SU-DHL-6 (cell line): ENCODE measurements around the gene ATP1B2.

Experiments
- EZH2phosphoT487 ChIP-seq: fragments of 200-600 bp; sonication (generic), shearing (Covaris generic); conservative IDR thresholded peaks from 2 replicates; pipeline ENCODE4 v1.6.1; 2018; ENCODE audit warnings: mild to moderate bottlenecking, antibody characterized with exemption, low read length, moderate library complexity, mixed read lengths
- TF ChIP-seq, protein P1 (sequence below): fragments of 200-600 bp; sonication (generic); IDR thresholded peaks from one replicate; pipeline ENCODE4 v1.5.1; 2017; ENCODE audit warnings: antibody characterized with exemption, mild to moderate bottlenecking, low read length, moderate library complexity; ENCODE audit not compliant: insufficient read depth, poor library complexity, severe bottlenecking

DNA sequence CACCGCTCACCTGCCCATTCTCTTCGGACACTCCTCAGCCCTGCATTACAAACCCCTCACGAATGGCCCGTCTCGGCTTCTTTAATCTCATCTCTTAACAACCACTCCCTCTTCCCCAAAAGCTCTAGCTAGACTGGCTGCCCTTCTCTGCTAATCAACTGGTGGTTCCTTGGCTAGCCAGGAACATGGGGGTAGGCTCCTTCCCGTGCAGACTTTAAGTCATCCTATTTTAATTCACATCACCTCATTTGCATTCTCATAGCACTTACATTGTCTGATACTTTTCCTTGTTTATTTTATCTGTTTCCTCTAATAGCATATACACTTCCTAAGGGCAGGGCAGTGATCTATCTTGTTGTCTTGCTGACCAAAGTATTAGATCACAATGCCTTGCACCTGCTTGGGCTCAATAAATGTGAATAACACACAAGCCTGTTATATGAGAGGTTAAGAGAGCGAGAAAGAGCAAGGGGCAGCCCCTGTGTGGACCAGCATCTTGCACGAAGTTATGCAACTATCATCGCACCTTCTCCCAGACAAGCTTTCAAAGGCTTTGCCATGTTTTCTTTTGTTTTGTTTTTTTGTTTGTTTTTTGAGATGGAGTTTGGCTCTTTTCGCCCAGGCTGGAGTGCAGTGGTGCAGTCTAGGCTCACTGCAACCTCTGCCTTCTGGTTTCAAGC, 26.8 kb downstream of the ATP1B2 start:
- TF ChIP-seq, protein P1, sequence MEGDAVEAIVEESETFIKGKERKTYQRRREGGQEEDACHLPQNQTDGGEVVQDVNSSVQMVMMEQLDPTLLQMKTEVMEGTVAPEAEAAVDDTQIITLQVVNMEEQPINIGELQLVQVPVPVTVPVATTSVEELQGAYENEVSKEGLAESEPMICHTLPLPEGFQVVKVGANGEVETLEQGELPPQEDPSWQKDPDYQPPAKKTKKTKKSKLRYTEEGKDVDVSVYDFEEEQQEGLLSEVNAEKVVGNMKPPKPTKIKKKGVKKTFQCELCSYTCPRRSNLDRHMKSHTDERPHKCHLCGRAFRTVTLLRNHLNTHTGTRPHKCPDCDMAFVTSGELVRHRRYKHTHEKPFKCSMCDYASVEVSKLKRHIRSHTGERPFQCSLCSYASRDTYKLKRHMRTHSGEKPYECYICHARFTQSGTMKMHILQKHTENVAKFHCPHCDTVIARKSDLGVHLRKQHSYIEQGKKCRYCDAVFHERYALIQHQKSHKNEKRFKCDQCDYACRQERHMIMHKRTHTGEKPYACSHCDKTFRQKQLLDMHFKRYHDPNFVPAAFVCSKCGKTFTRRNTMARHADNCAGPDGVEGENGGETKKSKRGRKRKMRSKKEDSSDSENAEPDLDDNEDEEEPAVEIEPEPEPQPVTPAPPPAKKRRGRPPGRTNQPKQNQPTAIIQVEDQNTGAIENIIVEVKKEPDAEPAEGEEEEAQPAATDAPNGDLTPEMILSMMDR, result no peak
- no peak for TF ChIP-seq EZH2phosphoT487
